GM19328 (cell line): ENCODE data around the gene CCDC60.

Source experiments
- ATAC-seq: cut with Tn5 transposase; IDR thresholded peaks from one replicate; pipeline ENCODE4 v1.9.1; 2021; ENCODE audit warnings: mild to moderate bottlenecking, moderate library complexity; ENCODE audit not compliant: unreplicated experiment

CCDC60 gene

GRCh38 chr12:119432949-119433348 is 98.4 kb downstream of the CCDC60 start:
- ATAC-seq: no peak

- ATAC-seq: no peak
Observed at GRCh38 chr12:119440803-119441360, 106.4 kb downstream of the CCDC60 start.

DNA sequence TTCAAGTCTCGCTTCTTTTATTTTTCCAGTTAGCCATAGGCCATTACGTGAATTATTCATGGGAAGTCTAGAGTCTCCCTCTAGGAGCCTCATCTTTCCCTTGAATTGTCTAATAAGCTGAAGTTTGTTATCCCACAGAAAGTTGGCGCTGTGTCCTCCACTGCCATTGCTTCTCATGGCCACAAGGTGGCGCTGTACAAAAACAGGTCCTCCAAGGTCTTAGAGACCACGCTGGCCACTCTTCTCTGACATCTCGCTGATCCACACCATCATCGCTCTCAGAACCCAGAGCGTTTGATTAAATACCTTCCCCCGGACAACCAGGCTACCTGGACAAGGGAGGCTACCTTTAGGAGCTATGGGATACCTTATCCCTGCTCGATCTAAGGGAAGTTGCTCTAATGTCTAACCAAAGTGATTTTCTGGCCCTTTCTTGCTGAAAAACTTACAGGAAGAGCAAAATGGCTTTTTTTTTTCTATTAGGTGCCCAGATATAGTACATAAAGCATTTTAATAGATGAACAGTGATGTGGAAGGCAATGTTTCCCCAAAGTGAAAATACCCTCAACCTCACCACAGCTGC is 110.0 kb downstream of the CCDC60 start:
- no peak for ATAC-seq

- ATAC-seq: no peak
Observed at GRCh38 chr12:119446459-119446858, 111.9 kb downstream of the CCDC60 start.

GRCh38 chr12:119447126-119447525 is 112.6 kb downstream of the CCDC60 start:
- ATAC-seq: no peak

GRCh38 chr12:119447618-119448017 is 113.1 kb downstream of the CCDC60 start:
- ATAC-seq: no peak

GRCh38 chr12:119448611-119449131 is 114.1 kb downstream of the CCDC60 start:
- no peak for ATAC-seq

DNA sequence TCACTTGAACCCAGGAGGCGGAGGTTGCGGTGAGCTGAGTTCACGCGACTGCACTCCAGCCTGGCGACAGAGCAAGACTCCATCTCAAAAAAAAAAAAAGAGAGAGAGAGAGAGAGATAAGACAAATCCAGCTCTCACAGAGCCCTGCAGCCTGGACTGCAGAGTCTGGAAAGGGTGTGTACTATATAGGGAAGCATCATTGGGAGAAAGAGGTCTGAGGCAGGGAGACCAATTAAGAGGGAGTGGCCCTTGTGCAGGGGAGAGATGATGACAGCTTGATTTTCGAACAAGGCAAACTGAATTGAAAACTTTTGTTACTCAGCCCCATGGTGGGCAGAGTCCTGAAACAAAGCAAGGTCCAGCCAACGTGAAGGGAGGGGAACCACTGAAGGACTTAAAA is 116.2 kb downstream of the CCDC60 start:
- ATAC-seq: no peak

DNA sequence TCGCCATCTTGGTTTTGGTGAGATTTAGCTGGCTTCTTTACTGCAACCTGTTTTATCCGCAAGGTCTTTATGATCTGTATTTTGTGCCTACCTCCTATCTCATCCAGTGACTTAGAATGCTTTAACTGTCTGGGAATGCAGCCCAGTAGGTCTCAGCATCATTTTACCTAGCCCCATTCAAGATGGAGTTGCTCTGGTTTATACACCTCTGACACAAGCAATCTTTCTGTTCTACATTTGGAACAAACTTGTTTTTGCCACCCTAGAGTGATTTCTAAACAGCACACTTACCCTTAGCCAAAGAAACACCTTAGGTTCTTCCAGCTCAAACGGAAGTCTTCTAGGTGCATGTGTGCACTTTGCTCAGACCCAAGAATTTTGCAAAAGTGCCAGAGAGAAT is 122.3 kb downstream of the CCDC60 start:
- ATAC-seq: no peak

- no peak for ATAC-seq
Observed at GRCh38 chr12:119457271-119457670, 122.7 kb downstream of the CCDC60 start.

DNA sequence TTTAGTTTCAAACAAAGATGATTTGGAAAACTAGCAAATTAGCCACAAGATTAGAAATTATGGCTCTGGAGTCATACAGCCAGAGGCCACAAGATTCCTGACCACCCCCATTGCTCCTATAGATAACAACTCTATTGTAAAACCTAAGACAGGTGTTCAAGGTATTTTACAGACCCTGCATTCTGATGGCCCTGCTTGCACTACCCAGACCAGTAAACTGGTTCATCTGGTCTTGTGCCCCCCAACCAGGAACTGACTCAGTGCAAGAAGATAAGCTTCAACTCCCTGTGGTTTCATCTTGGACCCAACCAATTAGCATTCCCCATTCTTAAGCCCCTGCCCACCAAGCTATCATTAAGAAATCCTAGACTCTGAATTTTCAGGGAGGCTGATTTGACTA is 125.0 kb downstream of the CCDC60 start:
- ATAC-seq: no peak

- no peak for ATAC-seq
Observed at GRCh38 chr12:119460876-119461275, 126.3 kb downstream of the CCDC60 start.

DNA sequence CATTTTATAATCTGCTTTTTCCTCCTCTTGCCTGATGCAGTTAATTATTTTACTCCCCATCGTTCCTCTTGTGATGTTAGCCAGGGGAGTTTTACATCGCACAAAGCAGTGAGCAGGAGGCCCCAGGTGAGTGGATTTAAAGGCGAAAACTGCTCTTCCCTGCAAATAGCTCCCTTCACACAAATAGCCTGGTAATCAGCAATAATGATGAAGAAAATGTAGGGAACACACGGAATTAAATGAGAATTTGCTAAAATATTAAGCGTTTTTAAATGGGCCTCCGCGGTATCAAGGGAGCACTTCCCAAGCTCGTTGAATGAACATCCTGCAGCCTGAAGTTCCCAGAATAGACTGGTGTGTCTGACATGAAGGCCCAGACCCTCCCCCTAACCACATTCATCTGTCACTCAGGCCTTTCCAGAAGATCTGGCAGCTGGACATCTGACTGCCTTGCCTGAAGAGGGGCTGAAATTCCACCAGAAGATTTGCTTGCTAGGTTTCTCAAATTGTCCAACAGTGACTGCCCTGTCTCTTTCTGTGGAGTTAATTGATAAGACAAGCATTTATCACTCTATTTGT is 127.2 kb downstream of the CCDC60 start:
- no peak for ATAC-seq

GRCh38 chr12:119463211-119463926 is 128.8 kb downstream of the CCDC60 start:
- no peak for ATAC-seq

DNA sequence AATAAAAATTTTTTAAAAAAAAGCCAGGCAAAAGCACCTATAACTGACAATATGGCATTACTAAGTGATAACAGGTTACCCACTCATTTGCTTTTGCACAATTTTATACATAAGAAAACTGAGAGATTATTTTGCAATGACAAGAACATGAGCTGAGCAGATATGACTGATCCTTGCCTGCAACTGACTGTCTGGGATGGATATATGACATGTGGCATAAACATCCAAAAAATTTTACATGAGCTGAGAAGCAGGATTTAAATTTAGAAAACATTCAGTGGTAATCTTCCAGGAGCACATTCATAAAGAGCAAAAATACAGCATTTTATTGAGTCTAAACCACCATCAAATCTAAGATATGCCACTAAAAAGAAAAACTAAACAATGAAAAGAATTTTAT is 133.8 kb downstream of the CCDC60 start:
- no peak for ATAC-seq

DNA sequence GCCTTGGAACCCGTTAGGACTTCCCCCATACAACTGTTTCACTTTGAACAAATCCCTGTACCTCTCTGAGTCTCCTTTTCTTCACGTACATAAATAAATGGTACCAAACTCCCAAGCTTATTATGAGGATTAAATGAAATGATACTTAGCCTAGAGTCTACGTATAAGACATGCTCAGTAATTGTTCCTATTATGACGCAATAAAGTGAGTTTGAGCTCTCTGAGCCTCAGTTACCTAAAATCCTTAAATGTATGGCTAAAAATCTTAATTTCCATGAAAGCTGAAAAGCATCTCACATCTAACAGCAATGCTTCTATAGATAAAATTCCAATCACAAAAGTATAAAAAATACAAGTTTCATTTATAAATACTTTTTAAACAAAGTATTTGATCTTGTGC is 141.1 kb downstream of the CCDC60 start:
- ATAC-seq: no peak

- no peak for ATAC-seq
Observed at GRCh38 chr12:119476951-119477350, 142.4 kb downstream of the CCDC60 start.

- ATAC-seq: no peak
Observed at GRCh38 chr12:119479121-119479561, 144.6 kb downstream of the CCDC60 start.

- ATAC-seq: no peak
Observed at GRCh38 chr12:119480551-119480950, 146.0 kb downstream of the CCDC60 start.

GRCh38 chr12:119486599-119487154 is 152.1 kb downstream of the CCDC60 start:
- no peak for ATAC-seq

- no peak for ATAC-seq
Observed at GRCh38 chr12:119491814-119492213, 157.3 kb downstream of the CCDC60 start.
